HK-2 (cell line): ENCODE results near the gene LAMC3.
"Not testable (repeated sequence)": the region's sequence is repeated elsewhere in the genome, so short reads cannot be mapped to it uniquely, and the experiment has no call there.

Experiments
- DNase-seq: peaks from one replicate; pipeline ENCODE4 v3.0.0-alpha.2; 2018; ENCODE audit not compliant: unreplicated experiment

LAMC3 gene

GRCh38 chr9:131028931-131029573 is 20.1 kb downstream of the LAMC3 start:
- no peak for DNase-seq

DNA sequence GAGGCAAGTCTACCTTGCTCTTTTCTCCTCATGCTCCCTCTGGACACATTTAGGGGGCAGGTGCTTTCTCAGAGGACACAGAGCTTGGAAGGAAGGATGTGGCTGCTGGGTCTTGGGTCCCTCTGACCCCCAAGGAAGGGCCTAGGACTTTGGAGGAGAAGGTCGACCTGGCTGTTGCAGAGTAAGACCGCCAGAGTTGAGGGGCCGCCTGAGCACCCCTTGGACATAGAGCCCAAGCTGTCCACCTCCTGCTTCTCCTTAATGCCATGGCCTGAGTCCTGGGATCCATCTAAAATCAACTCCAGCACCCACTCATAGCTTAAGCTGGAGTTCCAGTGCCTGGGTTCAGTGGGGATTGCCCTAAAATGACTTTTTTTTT is 20.6 kb downstream of the LAMC3 start:
- no peak for DNase-seq

- no peak for DNase-seq
Measured at GRCh38 chr9:131030239-131031004, 21.4 kb downstream of the LAMC3 start.

DNA sequence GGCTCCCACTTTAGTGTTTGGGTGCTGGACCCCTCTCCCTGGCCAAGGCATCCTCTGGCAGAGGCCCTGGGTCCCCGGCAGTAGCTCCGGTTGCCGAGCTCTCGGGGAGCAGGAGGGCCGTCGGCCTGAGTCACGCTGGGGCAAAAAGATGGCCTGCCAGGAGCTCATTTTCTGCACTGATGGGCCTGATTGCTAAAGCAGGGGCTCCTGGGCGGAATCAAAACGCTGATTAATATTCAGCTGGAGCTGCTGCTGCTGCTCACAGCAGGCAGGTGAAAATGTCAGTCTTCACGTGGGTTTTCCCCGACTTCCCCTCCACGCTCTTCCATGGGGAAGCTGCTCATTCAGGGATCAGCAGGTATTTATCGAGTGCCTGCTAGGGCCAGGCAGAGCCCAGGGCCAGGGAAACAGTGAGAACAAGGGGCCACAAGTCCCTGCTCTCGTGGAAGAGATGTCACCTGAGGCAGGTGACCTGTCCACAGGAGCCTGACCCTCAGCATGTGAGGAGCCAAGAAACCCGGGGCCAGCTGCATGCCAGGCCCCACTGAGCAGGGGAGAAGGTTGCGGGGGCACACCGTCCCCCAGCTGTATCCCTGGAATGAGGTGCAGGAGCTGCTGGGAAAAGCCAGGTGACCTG is 22.1 kb downstream of the LAMC3 start:
- no peak for DNase-seq

DNA sequence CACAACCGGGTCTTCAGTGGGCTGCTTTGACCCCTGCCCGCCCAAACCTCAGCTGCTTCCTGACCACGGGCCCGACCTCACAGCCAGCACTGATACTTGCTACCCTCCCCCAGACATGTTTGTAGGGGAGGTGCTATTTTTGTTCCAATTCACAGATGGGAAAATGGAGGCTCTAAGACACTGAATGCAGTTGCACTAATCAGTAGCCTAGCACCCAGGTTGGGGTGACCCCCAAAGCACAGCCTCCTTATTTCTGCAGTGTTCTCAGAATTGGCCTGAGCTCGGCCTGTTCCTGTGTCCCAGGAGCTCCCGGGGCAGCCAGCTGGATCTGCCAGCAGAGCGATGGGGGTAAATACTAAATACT is 22.6 kb downstream of the LAMC3 start:
- DNase-seq: no peak

- DNase-seq: no peak
Measured at GRCh38 chr9:131032384-131032783, 23.4 kb downstream of the LAMC3 start.

DNA sequence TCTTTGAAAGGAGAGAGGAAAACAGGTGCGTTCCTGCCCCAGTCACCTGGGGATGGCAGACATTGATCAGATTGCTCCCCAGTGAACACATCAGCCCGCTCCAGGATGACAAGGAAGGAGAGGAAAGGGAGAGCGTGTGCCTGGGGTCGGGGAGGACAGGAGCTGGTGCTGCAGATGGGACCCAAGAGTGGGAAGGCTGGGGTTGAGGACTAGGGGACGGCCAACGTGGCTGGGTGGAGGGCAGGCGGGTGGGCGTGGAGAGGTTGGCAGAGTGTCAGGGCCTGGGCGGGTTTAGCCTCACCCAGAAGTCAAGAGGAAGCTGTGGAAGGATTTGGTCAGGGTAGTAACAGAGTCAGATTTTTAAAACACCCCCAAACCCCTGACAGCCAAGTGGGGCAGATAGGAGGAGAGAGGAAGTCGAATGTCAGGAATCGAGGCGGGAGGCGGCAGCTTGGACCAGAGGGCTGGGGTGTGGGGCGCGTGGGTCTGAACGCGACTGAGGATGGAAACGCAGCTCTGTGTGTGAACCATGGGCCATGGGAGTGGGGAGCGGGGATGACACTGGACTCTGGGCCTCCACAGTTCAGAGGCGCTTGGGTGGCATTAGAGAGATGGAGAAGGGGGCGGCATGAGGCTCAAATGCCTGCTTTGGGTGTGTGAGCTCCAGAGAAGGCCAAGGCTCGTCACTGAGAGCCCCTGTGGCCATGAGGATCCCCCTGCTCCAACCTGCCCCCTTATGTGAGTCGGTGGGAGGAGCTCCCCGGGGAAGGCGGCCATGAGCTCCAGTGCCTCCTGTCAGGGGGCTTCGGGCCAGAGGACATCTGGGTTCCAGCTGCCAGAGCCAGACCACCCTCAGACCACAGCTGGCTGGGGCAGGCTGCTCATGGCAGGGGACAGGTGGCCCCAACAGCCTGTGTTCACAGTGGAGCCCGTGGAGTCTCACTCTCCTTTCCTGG is 24.6 kb downstream of the LAMC3 start:
- DNase-seq: no peak

DNA sequence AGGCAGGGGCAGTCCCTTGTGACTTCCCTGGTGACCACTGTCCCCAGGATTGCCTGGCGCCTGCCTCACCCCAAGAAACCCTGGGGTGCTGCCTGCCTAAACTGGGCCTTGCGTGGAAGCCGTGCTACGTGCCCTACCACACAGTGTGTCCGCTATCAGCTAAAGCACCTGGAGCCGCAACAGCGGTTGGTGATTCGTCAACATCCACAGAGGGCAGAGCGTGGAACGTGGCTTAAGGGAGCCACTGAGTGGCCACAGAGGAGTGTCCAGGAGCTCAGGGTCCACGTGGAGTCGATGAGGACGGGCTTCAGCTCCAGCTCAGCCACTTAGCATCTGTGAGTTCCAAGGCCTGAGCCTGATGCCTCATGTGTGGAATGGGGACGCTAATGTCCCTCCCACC is 25.3 kb downstream of the LAMC3 start:
- DNase-seq: no peak

DNA sequence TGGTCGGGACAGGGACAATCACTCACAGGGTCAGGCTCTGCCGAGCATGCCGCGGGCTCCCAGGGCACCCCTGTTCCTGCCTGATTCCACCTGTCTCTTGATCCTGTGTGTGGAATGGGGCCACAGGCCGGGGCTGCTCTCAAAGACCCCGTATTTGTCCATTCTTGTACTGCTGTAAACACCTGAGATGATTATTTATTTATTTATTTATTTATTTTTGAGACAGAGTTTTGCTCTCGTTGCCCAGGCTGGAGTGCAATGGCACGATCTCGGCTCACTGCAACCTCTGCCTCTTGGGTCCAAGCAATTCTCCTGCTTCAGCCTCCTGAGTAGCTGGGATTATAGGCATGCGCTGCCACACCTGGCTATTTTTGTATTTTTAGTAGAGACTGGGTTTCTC is 25.8 kb downstream of the LAMC3 start:
- DNase-seq: not testable (repeated sequence)

DNA sequence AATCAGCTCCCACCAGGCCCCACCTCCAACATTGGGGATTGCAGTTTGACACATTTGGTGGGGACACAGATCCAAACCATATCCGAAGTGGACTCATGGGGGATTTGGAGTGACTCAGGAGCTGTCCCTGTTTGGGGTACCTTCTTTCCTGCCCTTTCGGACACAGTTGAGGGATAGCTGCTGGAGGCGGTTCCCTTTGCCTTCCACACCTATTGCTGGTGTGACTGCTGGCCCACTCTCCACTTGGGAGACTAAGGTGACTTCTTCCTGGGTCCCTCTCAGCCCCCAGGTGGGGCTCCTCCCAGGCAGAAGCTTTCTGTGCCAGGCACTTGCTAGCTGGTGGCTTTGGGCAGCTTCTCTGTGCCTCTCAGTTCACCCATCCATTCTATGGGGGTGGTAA is 26.6 kb downstream of the LAMC3 start:
- no peak for DNase-seq

GRCh38 chr9:131036071-131036470 is 27.1 kb downstream of the LAMC3 start:
- DNase-seq: no peak

DNA sequence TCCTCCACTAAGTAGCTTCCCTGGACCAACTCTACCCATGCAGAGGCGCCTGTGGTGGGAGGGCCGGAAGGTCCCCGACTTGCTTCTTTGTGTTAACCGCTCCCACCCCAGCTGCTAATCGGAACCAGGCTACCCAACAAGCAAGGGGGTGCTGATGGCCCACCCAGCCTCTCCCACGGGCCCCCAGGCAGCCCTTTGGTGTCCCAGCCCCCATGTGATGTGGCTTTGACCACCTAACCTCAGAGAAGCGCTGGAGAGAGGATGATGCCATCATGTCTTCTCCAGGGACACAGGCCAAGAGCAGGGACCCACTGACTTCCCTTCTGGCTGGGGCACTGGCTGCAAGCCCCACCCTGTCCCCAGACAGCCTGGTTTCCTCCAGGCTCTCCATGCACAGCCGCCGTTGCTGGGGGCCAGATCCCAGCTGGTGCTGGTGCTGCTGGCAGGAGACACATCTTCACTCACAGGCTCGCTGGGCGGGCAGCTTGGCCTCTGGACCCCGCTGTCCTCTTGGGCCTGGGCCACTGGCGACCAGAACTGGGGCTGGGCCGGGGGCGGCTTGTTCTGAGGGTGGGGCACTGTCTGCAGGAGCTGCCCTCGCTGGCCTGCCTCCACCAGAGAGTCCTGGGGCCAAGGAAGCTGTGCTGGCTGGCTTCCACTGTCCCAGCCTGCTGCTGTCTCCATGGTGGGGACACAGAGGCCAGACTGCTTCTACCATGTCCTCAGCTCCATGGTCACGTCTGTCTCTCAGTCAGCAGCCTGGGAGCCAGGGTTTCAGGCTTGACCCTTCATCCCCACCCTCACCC is 27.8 kb downstream of the LAMC3 start:
- DNase-seq: no peak

- DNase-seq: no peak
Measured at GRCh38 chr9:131037335-131038255, 28.6 kb downstream of the LAMC3 start.

DNA sequence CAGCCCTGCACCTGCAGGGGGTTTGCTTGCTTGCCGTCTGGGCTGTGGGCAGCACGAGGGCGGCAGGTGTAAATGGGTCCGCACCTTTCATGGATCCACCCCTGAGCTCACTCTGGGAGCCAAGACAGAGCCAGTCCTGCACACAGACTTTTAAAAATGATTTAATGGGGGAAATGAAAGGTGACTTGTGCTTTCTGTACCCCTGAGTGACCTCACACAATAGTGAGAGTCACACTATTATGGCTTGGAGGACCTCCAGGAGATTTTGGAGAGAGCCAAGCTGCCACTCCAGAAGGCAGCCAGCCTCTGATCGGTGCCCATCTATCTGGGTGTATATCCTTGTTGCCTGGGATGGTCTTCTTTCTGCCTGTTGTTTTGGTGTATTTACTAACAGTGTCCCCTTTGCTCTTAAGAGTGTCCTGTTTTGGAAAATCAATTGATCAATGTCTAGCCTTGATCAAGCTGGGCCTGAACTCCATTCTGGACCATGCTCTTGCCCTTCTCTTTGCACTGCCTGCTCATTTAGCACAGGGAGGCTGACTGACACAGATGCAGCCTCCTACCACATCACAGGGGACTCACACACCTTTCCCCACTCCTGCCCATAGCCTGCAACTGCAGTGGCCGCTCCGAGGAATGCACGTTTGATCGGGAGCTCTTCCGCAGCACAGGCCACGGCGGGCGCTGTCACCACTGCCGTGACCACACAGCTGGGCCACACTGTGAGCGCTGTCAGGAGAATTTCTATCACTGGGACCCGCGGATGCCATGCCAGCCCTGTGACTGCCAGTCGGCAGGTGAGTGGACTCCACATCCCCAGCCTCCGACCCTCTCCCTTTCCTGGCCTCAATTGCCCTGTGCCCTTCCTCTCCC is 29.5 kb downstream of the LAMC3 start:
- no peak for DNase-seq

- no peak for DNase-seq
Measured at GRCh38 chr9:131039129-131039954, 30.4 kb downstream of the LAMC3 start.

DNA sequence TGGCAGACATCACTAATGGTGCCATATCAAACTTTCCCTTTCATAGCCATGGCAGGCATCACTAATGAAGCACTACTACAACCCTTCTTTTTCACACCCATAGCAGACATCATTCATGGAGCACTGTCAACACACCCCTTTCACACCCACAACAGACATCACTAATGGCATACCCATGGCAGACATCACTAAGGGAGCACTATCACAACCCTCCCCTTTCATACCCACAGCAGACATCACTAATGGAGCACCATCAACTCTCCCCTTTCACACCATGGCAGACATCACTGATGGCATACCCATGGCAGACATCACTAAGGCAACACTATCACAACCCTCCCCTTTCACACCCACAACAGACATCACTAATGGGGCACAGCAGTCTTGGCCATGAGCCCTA is 33.7 kb downstream of the LAMC3 start:
- no peak for DNase-seq

- no peak for DNase-seq
Measured at GRCh38 chr9:131043087-131043486, 34.1 kb downstream of the LAMC3 start.

DNA sequence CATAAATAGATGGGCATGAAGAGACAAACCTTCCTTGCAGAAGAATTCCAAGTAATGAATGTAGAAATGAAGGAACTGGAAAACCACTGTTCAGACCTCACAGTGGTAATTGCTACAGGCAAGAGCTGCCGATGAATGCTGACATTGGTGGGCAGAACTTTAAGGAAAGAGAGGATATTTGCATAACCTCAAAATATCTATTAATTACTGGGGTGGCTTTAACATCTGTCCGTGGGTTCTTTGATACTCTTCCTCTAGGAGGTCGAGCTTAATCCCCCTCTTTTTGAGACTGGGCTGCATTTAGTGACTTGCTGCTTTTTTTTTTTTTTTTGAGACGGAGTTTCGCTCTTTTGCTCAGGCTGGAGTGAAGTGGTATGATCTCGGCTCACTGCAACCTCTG is 34.7 kb downstream of the LAMC3 start:
- DNase-seq: no peak
